Upper lobe of right lung (tissue), 1 donor: ENCODE results near the gene DLG5. TPM values are rescaled to one million over a fixed set of nuclear protein-coding genes. Genes with fewer than 3 reads are reported as not detected.
A peak's percentile ranks its signal among the peaks of the same experiment; 100 is the strongest.

Source experiments
- ATAC-seq: fragments of 200-7000 bp; cut with Tn5 transposase; one replicate; pipeline ENCODE4 v1.9.1; 2020; ENCODE audit warnings: mild to moderate bottlenecking, moderate library complexity
- DNase-seq: peaks from one replicate; pipeline ENCODE4 v3.0.0-alpha.2; 2020
- H3K27ac ChIP-seq: fragments of 200-600 bp; one replicate; pipeline ENCODE4 v1.8.0; 2022
- H3K27me3 ChIP-seq: fragments of 200-600 bp; one replicate; pipeline ENCODE4 v1.8.0; 2022; ENCODE audit warnings: mild to moderate bottlenecking
- H3K36me3 ChIP-seq: fragments of 200-600 bp; one replicate; pipeline ENCODE4 v1.8.0; 2022
- H3K4me1 ChIP-seq: fragments of 200-600 bp; one replicate; pipeline ENCODE4 v1.8.0; 2022
- H3K4me3 ChIP-seq: fragments of 200-600 bp; one replicate; pipeline ENCODE4 v1.8.0; 2022; ENCODE audit warnings: mild to moderate bottlenecking
- H3K9me3 ChIP-seq: fragments of 200-600 bp; one replicate; pipeline ENCODE4 v1.8.0; 2022
- intact Hi-C: fragments of 100-400 bp; cut with DNase I; formaldehyde crosslinking; loops from one replicate; pipeline ENCODE4 v1.11.0; 2022
- total RNA-seq: library from RNA; stranded (reverse); fragmentation: NEBNext Ultra II Directional; extraction: Animal tissue kit (Norgen Biotek cat#: 25700); gene quantifications from one replicate; pipeline ENCODE4 v1.2.1, GENCODE V29; 2021
- TF ChIP-seq, protein P1 (sequence below): fragments of 200-600 bp; IDR thresholded peaks from one replicate; pipeline ENCODE4 v1.8.0; 2022; ENCODE audit warnings: antibody characterized with exemption
- donor health status: DM: no; HTN: yes; CAD: no; lungs with severe emphysema.

Gene DLG5
- total RNA-seq, 1 donor from 2014 or later, result 19.3 TPM

- H3K36me3 ChIP-seq, result no peaks in the 10 kb centered on the region
- H3K9me3 ChIP-seq, result no peaks in the 10 kb centered on the region
- no peak overlapping the region for H3K27ac ChIP-seq
- ATAC-seq (no peak), DNase-seq (no peak)
- peaks cover 17% of the 10 kb centered on the region for H3K4me1 ChIP-seq
- H3K27me3 ChIP-seq, result no peaks in the 10 kb centered on the region
- intact Hi-C loops, result no loop called here
- TF ChIP-seq, protein P1, sequence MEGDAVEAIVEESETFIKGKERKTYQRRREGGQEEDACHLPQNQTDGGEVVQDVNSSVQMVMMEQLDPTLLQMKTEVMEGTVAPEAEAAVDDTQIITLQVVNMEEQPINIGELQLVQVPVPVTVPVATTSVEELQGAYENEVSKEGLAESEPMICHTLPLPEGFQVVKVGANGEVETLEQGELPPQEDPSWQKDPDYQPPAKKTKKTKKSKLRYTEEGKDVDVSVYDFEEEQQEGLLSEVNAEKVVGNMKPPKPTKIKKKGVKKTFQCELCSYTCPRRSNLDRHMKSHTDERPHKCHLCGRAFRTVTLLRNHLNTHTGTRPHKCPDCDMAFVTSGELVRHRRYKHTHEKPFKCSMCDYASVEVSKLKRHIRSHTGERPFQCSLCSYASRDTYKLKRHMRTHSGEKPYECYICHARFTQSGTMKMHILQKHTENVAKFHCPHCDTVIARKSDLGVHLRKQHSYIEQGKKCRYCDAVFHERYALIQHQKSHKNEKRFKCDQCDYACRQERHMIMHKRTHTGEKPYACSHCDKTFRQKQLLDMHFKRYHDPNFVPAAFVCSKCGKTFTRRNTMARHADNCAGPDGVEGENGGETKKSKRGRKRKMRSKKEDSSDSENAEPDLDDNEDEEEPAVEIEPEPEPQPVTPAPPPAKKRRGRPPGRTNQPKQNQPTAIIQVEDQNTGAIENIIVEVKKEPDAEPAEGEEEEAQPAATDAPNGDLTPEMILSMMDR, result no peak
- no peak overlapping the region for H3K4me3 ChIP-seq
Observed at GRCh38 chr10:77899690-77900089, 26.9 kb downstream of the DLG5 start.

- H3K27ac ChIP-seq, result no peak overlapping the region
- intact Hi-C loops, result no loop called here
- no peaks in the 10 kb centered on the region for H3K36me3 ChIP-seq
- ATAC-seq, result peak; percentile 82
- H3K4me3 ChIP-seq, result no peak overlapping the region
- DNase-seq, result no peak
- H3K9me3 ChIP-seq, result no peaks in the 10 kb centered on the region
- TF ChIP-seq, protein P1, result no peak
- no peaks in the 10 kb centered on the region for H3K27me3 ChIP-seq
- peaks cover 17% of the 10 kb centered on the region for H3K4me1 ChIP-seq
Observed at GRCh38 chr10:77899080-77899477, 27.5 kb downstream of the DLG5 start.

GRCh38 chr10:77898323-77899079, 28.1 kb downstream of the DLG5 start:
- Histone ChIP-seq H3K9me3 (no peaks in the 10 kb centered on the region), H3K27ac (no peak overlapping the region), H3K27me3 (no peaks in the 10 kb centered on the region), H3K4me1 (peaks cover 17% of the 10 kb centered on the region), H3K36me3 (no peaks in the 10 kb centered on the region), H3K4me3 (no peak overlapping the region)
- DNase-seq, result peak; percentile 69
- TF ChIP-seq, protein P1, result no peak
- ATAC-seq, result peak; percentile 66
- intact Hi-C loops, result no loop called here

DNA sequence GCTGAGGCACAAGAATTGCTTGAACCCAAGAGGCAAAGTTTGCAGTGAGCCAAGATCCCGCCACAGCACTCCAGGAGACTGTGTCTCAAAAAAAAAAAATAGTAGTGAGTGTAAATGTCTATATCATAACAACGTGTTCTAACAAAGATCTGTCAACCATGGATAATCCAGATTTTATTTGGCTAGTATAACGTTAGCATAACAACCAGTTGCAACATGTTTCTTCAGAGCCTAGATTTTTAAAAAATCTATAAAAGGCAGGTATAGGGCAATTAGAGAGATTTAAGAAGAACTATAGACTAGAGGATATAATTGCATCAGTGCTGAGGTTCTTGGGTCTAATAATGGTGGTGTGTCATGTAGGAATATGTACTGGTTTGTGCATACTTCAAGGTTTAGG, 30.5 kb downstream of the DLG5 start:
- intact Hi-C loops, result no loop called here
- Histone ChIP-seq H3K4me3 (no peak overlapping the region), H3K27me3 (no peaks in the 10 kb centered on the region), H3K27ac (no peak overlapping the region), H3K4me1 (peaks cover 17% of the 10 kb centered on the region), H3K36me3 (no peaks in the 10 kb centered on the region), H3K9me3 (no peaks in the 10 kb centered on the region)
- no peak for DNase-seq
- TF ChIP-seq, protein P1, result no peak
- no peak for ATAC-seq

DNA sequence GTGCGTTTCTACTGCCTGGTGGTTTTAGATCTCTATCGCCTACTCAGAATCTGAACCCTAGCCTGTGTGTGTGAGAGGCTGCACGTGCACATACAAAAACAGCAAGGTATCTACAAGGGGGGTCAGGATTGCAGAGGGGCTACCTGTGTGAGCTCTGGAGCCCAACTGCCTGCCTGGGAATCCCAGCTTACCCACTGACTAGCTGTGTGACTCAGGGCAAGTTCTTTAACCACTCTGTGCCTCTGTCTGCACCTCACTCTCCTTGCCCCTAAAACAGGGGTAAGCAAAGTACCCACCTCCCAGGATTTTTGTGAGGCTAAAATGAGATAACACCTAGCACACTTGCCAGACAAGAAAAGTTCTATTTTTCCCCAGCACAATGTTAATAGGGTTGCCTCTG, 32.5 kb downstream of the DLG5 start:
- Histone ChIP-seq H3K27me3 (no peaks in the 10 kb centered on the region), H3K36me3 (no peaks in the 10 kb centered on the region), H3K4me3 (no peak overlapping the region), H3K4me1 (peaks cover 9% of the 10 kb centered on the region), H3K9me3 (no peaks in the 10 kb centered on the region), H3K27ac (no peak overlapping the region)
- intact Hi-C loops, result no loop called here
- TF ChIP-seq, protein P1, result no peak
- ATAC-seq, result no peak
- no peak for DNase-seq

DNA sequence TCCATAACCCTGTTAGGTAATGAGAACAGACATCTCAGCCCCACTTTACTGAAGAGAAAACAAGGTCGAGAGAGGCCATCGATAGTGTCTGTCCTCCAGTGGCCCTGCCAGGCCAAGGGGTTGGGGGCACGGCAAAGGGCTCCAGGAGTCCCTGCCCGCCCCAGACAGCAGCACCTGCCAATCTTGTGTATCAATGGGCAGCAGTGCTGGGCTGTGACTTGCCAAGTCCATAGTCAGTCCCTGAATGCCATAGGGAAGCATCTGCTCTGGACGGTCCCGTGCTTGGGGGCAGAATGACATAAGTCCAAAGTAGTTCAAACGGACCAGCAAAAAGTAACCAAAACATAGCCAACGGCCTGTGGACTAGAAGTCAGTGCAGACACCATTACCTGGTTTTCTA, 33.2 kb downstream of the DLG5 start:
- no peak overlapping the region for H3K4me3 ChIP-seq
- intact Hi-C loops, result no loop called here
- peaks cover 6% of the 10 kb centered on the region for H3K4me1 ChIP-seq
- TF ChIP-seq, protein P1, result no peak
- no peaks in the 10 kb centered on the region for H3K27me3 ChIP-seq
- no peak overlapping the region for H3K27ac ChIP-seq
- ATAC-seq, result no peak
- H3K36me3 ChIP-seq, result no peaks in the 10 kb centered on the region
- DNase-seq, result no peak
- H3K9me3 ChIP-seq, result no peaks in the 10 kb centered on the region
